ENCODE measurements around the gene ARAP1. TPM values are rescaled to one million over a fixed set of nuclear protein-coding genes. Genes with fewer than 3 reads are reported as not detected.

Gene ARAP1
- total RNA-seq, 1 donor, result 74.3 TPM

- no peaks in the 10 kb centered on the region for H3K27me3 ChIP-seq (ENCODE audit: insufficient read depth, low read length)
- peaks cover 13% of the 10 kb centered on the region for H3K4me1 ChIP-seq (ENCODE audit: insufficient read depth, low read length)
- H3K4me3 ChIP-seq (ENCODE audit: low read length), result no peak overlapping the region
- no peaks in the 10 kb centered on the region for H3K9me3 ChIP-seq (ENCODE audit: low read depth, low read length)
Measured at GRCh38 chr11:72774499-72774898, 22.3 kb upstream of the ARAP1 start.

- no peak overlapping the region for H3K4me3 ChIP-seq (ENCODE audit: low read length)
- H3K4me1 ChIP-seq (ENCODE audit: insufficient read depth, low read length), result peaks cover 13% of the 10 kb centered on the region
- no peaks in the 10 kb centered on the region for H3K27me3 ChIP-seq (ENCODE audit: insufficient read depth, low read length)
- H3K9me3 ChIP-seq (ENCODE audit: low read depth, low read length), result no peaks in the 10 kb centered on the region
Measured at GRCh38 chr11:72773696-72774095, 21.5 kb upstream of the ARAP1 start.

GRCh38 chr11:72773291-72773690, 21.1 kb upstream of the ARAP1 start:
- Histone ChIP-seq H3K9me3 (ENCODE audit: low read depth, low read length) (no peaks in the 10 kb centered on the region), H3K4me3 (ENCODE audit: low read length) (no peak overlapping the region), H3K27me3 (ENCODE audit: insufficient read depth, low read length) (no peaks in the 10 kb centered on the region), H3K4me1 (ENCODE audit: insufficient read depth, low read length) (peaks cover 13% of the 10 kb centered on the region)

- Histone ChIP-seq H3K4me3 (ENCODE audit: low read length) (no peak overlapping the region), H3K4me1 (ENCODE audit: insufficient read depth, low read length) (peaks cover 9% of the 10 kb centered on the region), H3K9me3 (ENCODE audit: low read depth, low read length) (no peaks in the 10 kb centered on the region), H3K27me3 (ENCODE audit: insufficient read depth, low read length) (no peaks in the 10 kb centered on the region)
Measured at GRCh38 chr11:72772059-72772458, 19.9 kb upstream of the ARAP1 start.

- Histone ChIP-seq H3K4me1 (ENCODE audit: insufficient read depth, low read length) (peaks cover 3% of the 10 kb centered on the region), H3K4me3 (ENCODE audit: low read length) (no peak overlapping the region), H3K9me3 (ENCODE audit: low read depth, low read length) (no peaks in the 10 kb centered on the region), H3K27me3 (ENCODE audit: insufficient read depth, low read length) (no peaks in the 10 kb centered on the region)
Measured at GRCh38 chr11:72771507-72771906, 19.3 kb upstream of the ARAP1 start.

- Histone ChIP-seq H3K4me3 (ENCODE audit: low read length) (no peak overlapping the region), H3K27me3 (ENCODE audit: insufficient read depth, low read length) (no peaks in the 10 kb centered on the region), H3K4me1 (ENCODE audit: insufficient read depth, low read length) (no peaks in the 10 kb centered on the region), H3K9me3 (ENCODE audit: low read depth, low read length) (no peaks in the 10 kb centered on the region)
Measured at GRCh38 chr11:72770799-72771198, 18.6 kb upstream of the ARAP1 start.

GRCh38 chr11:72769680-72770079, 17.5 kb upstream of the ARAP1 start:
- no peaks in the 10 kb centered on the region for H3K27me3 ChIP-seq (ENCODE audit: insufficient read depth, low read length)
- H3K4me1 ChIP-seq (ENCODE audit: insufficient read depth, low read length), result no peaks in the 10 kb centered on the region
- no peaks in the 10 kb centered on the region for H3K9me3 ChIP-seq (ENCODE audit: low read depth, low read length)
- H3K4me3 ChIP-seq (ENCODE audit: low read length), result no peak overlapping the region

GRCh38 chr11:72768581-72768980, 16.4 kb upstream of the ARAP1 start:
- no peaks in the 10 kb centered on the region for H3K9me3 ChIP-seq (ENCODE audit: low read depth, low read length)
- no peak overlapping the region for H3K4me3 ChIP-seq (ENCODE audit: low read length)
- H3K27me3 ChIP-seq (ENCODE audit: insufficient read depth, low read length), result no peaks in the 10 kb centered on the region
- no peaks in the 10 kb centered on the region for H3K4me1 ChIP-seq (ENCODE audit: insufficient read depth, low read length)

GRCh38 chr11:72767203-72768062, 15.2 kb upstream of the ARAP1 start:
- H3K4me1 ChIP-seq (ENCODE audit: insufficient read depth, low read length), result peaks cover 5% of the 10 kb centered on the region
- no peaks in the 10 kb centered on the region for H3K9me3 ChIP-seq (ENCODE audit: low read depth, low read length)
- H3K4me3 ChIP-seq (ENCODE audit: low read length), result no peak overlapping the region
- no peaks in the 10 kb centered on the region for H3K27me3 ChIP-seq (ENCODE audit: insufficient read depth, low read length)

DNA sequence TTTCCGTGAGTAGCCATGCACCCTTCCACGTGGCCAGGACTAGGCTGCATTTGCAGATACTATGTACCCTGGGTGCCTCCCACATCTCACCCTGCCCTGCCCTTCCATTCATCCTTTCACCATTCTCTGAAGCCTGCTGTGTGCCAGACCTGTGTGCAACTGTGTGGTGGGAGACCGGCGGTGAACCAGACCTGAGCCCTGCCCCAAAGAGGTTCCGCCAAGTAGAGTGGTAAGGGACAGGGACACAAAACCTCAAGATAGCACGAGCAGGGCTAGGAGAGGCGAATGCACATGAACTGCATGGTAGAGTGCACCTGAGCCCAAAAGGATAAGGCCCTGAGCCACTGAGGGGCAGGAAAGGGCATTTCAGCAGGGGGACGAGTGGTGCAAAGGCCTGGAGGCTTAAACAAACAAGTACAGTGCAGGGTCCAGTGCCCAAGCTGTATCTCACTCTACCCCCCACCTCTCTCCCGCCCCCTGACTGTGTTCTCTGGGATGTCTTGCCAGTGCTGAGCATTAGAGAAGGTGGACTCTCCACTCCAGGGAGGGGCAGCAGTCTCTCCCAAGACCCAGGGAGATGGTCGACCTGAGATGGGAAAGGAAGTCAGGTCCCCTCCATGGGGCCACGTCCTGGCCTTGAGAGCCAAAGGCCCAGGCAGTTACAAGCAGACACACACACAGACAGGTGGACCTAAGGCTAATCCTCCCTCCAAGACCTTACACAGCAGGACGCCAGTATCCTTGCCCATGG, 14.1 kb upstream of the ARAP1 start:
- no peaks in the 10 kb centered on the region for H3K27me3 ChIP-seq (ENCODE audit: insufficient read depth, low read length)
- H3K4me3 ChIP-seq (ENCODE audit: low read length), result no peak overlapping the region
- peaks cover 5% of the 10 kb centered on the region for H3K4me1 ChIP-seq (ENCODE audit: insufficient read depth, low read length)
- H3K9me3 ChIP-seq (ENCODE audit: low read depth, low read length), result no peaks in the 10 kb centered on the region

GRCh38 chr11:72764503-72764902, 12.3 kb upstream of the ARAP1 start:
- H3K27me3 ChIP-seq (ENCODE audit: insufficient read depth, low read length), result no peaks in the 10 kb centered on the region
- H3K4me3 ChIP-seq (ENCODE audit: low read length), result no peak overlapping the region
- no peaks in the 10 kb centered on the region for H3K9me3 ChIP-seq (ENCODE audit: low read depth, low read length)
- peaks cover 12% of the 10 kb centered on the region for H3K4me1 ChIP-seq (ENCODE audit: insufficient read depth, low read length)

DNA sequence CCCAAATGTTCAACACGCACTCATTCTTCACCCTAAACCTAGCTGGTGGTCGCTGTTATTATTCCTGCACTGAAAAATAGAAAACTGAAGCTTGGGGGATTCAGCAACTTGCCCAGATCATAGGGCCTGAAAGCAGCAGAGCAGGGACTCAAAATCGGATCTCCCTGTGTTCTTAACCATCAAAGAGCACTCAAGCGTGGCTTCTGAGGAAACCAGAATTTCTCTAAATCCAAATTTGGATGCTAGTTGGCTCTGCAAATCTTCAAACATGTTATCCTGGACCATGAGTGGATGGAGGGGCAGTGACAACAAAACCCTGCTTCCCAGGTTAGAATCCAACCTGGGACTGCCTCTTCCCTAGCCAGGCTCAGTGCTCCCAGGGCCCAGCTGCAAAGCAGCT, 11.6 kb upstream of the ARAP1 start:
- H3K27me3 ChIP-seq (ENCODE audit: insufficient read depth, low read length), result no peaks in the 10 kb centered on the region

DNA sequence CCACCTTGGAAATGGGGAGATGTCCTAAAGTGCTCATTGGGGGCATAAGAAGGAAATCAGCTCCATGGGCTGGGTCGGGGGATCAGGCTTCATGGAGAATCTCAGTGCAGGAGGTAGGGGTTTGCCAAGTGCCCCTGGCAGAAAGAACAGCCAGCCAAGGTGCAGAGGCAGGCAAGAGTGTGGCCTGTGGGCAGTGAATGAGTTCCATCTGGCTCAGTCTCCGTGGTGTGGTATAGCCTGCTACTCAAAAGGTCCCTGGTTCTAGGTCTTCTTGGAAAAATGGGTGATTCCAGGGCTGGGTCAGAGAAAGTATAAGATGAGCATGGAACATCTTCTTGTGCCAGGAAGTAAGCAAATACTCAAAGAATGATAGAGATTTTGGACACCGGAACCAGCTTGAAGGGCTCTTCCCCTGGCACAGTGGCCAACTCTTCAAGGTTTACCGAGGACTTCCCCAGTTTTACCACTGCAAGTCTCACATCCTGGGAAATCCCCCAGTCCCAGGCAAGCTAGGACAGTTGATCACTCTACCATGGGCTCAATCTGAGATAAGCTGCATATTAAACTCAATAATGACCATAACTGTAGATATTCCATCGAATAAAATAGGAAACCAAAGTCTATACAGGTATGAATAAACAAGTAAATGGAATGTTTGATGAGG, 10.6 kb upstream of the ARAP1 start:
- no peaks in the 10 kb centered on the region for H3K27me3 ChIP-seq (ENCODE audit: insufficient read depth, low read length)
- peaks cover 12% of the 10 kb centered on the region for H3K4me1 ChIP-seq (ENCODE audit: insufficient read depth, low read length)
- no peaks in the 10 kb centered on the region for H3K9me3 ChIP-seq (ENCODE audit: low read depth, low read length)
- H3K4me3 ChIP-seq (ENCODE audit: low read length), result no peak overlapping the region

More for the DNA sequence above, 11.6 kb upstream of the ARAP1 start:
- Histone ChIP-seq H3K4me1 (ENCODE audit: insufficient read depth, low read length) (peaks cover 12% of the 10 kb centered on the region), H3K4me3 (ENCODE audit: low read length) (no peak overlapping the region), H3K9me3 (ENCODE audit: low read depth, low read length) (no peaks in the 10 kb centered on the region)

DNA sequence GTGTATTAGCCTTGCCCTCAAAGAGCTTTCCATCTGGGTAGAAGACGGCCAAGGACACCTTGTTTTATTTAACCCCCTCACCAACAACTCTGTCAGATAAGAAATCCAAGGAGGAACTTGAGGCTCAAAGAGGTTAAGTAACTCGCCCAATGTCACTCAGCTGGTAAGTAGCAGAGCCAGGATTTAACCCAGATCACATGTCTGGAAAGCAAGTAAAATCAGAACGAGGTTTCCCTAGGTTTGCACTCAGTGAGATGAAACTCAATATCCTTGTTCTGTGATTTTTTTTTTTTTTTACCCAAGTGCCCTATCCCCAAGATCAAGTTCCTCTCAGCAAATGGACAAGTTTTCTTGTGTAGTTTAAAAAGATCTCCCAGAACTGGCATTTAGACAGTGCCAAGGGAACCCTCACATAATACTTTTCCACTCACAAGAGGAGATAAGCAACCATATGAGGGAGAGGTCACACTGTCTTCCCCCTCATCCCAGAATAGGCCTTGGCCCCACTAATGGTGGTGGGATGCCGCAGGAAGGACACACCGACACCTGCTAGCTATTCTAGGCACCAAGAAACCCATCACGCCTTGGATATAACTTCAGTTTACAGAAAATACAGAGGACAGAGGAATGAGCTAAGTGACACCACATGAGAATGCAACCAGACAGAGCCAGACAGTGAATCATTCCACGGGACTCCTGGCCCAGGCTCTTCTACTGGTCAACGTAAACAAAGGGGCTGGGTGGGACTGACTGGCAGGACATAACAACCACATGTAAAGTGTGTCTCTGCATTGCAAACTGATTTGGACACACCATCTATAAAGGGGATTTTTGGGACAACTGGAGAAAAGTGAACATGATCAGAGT, 8.6 kb upstream of the ARAP1 start:
- Histone ChIP-seq H3K4me1 (ENCODE audit: insufficient read depth, low read length) (peaks cover 12% of the 10 kb centered on the region), H3K27me3 (ENCODE audit: insufficient read depth, low read length) (no peaks in the 10 kb centered on the region), H3K4me3 (ENCODE audit: low read length) (no peak overlapping the region)

More for the DNA sequence above, 8.6 kb upstream of the ARAP1 start:
- H3K9me3 ChIP-seq (ENCODE audit: low read depth, low read length), result no peaks in the 10 kb centered on the region

All from mononuclear cell (primary cell).